Measurements from ENCODE around the gene CMPK1. TPM values are rescaled to one million over a fixed set of nuclear protein-coding genes. Genes with fewer than 3 reads are reported as not detected.
A peak's percentile ranks its signal among the peaks of the same experiment; 100 is the strongest.

CMPK1 gene
- total and polyA plus RNA-seq, 2 donors (not counting 3 experiments of a cell fraction or from before 2014, with no cell fraction given), result 16.4 to 79.6 TPM

GRCh38 chr1:47424336-47424982 is 90.9 kb downstream of the CMPK1 start:
- intact Hi-C loops (cut with micrococcal nuclease), result loop anchor here (1.0 to 5.0 kb wide), 3 partner anchors 36 to 245 kb away; partner anchors contain the start of gene STIL

More at GRCh38 chr1:47424336-47424982, 90.9 kb downstream of the CMPK1 start:
- Histone ChIP-seq H3K27me3 (ENCODE audit: control insufficient read depth in 2 of 2, insufficient read depth in 2 of 2, low read length in 2 of 2) (peaks cover 7 to 13% of the 10 kb centered on the region in 2 experiments), H3K4me1 (ENCODE audit: control insufficient read depth, extremely low read depth, insufficient read depth, low read length) (no peaks in the 10 kb centered on the region), H3K27ac (ENCODE audit: insufficient read depth, low read depth, low read length) (no peak overlapping the region), H2AFZ (ENCODE audit: low read depth, low read length) (no peak overlapping the region), H4K20me1 (replicated peaks; ENCODE audit: control insufficient read depth, extremely low read depth, insufficient read depth, low read length) (no peaks in the 10 kb centered on the region), H3K4me3 (replicated peaks in 1 of 3; ENCODE audit: insufficient read depth in 1 of 3, low read depth in 1 of 3, low read length in 3 of 3) (no peak overlapping the region), H3K36me3 (ENCODE audit: control insufficient read depth in 2 of 2, extremely low read depth in 1 of 2, insufficient read depth in 2 of 2, low read length in 2 of 2) (no peaks in the 10 kb centered on the region), H3K9me1 (replicated peaks; ENCODE audit: control insufficient read depth, extremely low read depth, insufficient read depth, low read length) (no peaks in the 10 kb centered on the region), H3K79me2 (ENCODE audit: control insufficient read depth, insufficient read depth, low read length) (no peaks in the 10 kb centered on the region), H3K9me3 (replicated peaks; ENCODE audit: control insufficient read depth, insufficient read depth, low read length) (no peaks in the 10 kb centered on the region), H3K4me2 (ENCODE audit: insufficient read depth, low read length) (no peak overlapping the region), H3K9ac (replicated peaks; ENCODE audit: extremely low read depth, insufficient read depth, low read length) (no peak overlapping the region)
- CTCF ChIA-PET, result interaction anchor here (1.0 to 3.7 kb wide), 6 partner anchors 10 to 302 kb away, joined by 3 to 46 read pairs (median 6); partner anchors contain the start of gene FOXD2
- TF ChIP-seq JUN (IDR thresholded peaks at IDR 0.05; ENCODE audit: borderline replicate concordance, insufficient read depth, insufficient read length, low read depth) (no peak), MYC (IDR thresholded peaks at IDR 0.05; ENCODE audit: low read depth, low read length) (no peak), FOS (IDR thresholded peaks at IDR 0.05; ENCODE audit: borderline replicate concordance, insufficient read depth, low read length) (no peak), CTCF (IDR thresholded peaks at IDR 0.05; ENCODE audit: extremely low read depth in 1 of 2, insufficient read depth in 1 of 2, low read depth in 1 of 2, low read length in 2 of 2) (peak; percentile 72 to 83), EZH2 (IDR thresholded peaks at IDR 0.05; ENCODE audit: borderline replicate concordance, low read depth, low read length, severe bottlenecking) (no peak)
- POLR2A ChIA-PET, result no interaction called here
- no TSS peak for BruUV-seq (replicated peaks)
- peak; percentile 29 for DNase-seq (ENCODE audit: low read depth, low spot score)
- FAIRE-seq, result peak; percentile 73
- dilution Hi-C loops (cut with MboI; ENCODE audit: extremely low pct_ligation_motif_present, low sequenced_read_pairs), result no loop called here

Other genes starting within 250 kb of the CMPK1 start
- gene CYP4A22, start 196.3 kb upstream of the CMPK1 start, total RNA-seq, result not detected in 2 replicates
- not detected in 2 replicates for gene CYP4A22, start 196.3 kb upstream of the CMPK1 start, polyA plus RNA-seq
- gene PDZK1IP1, start 143.8 kb upstream of the CMPK1 start, total RNA-seq, result not detected in 2 replicates
- 0.52 and 0.60 TPM in 2 replicates for gene PDZK1IP1, start 143.8 kb upstream of the CMPK1 start, polyA plus RNA-seq
- gene TAL1, start 101.6 kb upstream of the CMPK1 start, total RNA-seq, result 50.2 and 52.4 TPM in 2 replicates
- 30.8 and 36.7 TPM in 2 replicates for gene TAL1, start 101.6 kb upstream of the CMPK1 start, polyA plus RNA-seq
- 24.7 and 28.1 TPM in 2 replicates for gene STIL, start 19.6 kb upstream of the CMPK1 start, total RNA-seq
- gene STIL, start 19.6 kb upstream of the CMPK1 start, polyA plus RNA-seq, result 8.5 and 10.3 TPM in 2 replicates
- not detected in 2 replicates for gene FOXE3, start 82.5 kb downstream of the CMPK1 start, total RNA-seq
- 0.06 TPM in 1 of 2 replicates, not detected in the other for gene FOXE3, start 82.5 kb downstream of the CMPK1 start, polyA plus RNA-seq
- 0.07 and 0.09 TPM in 2 replicates for gene FOXD2, start 104.3 kb downstream of the CMPK1 start, total RNA-seq
- gene FOXD2, start 104.3 kb downstream of the CMPK1 start, polyA plus RNA-seq, result 0.01 and 0.03 TPM in 2 replicates